Measurements from ENCODE around the gene POMGNT1. TPM values are rescaled to one million over a fixed set of nuclear protein-coding genes. Genes with fewer than 3 reads are reported as not detected.

The POMGNT1 gene
- total RNA-seq, 1 experiment from 2014 or later, result 90.4 TPM

DNA sequence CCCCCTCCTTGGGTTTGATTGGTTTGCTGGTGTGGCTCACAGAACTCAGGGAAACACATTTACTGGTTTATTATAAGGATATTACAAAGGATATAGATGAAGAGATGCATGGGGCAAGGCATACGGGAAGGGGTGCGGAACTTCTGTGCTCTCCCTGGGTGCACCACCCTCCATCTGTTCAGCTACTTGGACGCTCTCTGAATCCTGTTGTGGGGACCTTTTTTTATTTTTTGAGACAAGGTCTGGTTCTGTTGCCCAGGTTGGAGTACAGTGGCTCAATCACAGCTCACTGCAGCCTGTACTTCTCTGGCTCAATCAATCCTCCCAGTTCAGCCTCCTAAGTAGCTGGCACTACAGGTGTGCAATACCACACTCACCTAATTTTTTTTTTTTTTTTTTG, 12.3 kb upstream of the POMGNT1 start:
- no peak for DNase-seq (ENCODE audit: low read depth)

DNA sequence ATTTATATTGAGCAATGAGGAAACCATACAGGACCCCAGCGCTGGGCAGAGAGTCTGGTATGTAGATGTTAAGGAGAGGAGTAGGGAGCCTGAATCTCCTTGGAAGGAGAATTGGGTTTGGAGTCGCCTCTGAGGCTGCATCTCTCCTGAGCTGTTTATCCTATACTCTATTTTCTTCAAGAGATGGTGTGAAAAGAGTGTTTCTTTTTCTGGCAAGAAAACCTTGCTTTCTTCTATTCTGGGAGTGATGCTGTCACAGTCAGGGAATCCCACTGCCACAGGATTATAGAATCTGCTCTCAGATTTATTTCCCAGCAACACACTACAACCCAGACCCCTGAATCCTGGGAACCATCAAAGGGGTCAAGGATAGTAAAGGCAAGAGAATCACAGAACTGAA, 8.2 kb upstream of the POMGNT1 start:
- DNase-seq (ENCODE audit: low read depth), result no peak

DNA sequence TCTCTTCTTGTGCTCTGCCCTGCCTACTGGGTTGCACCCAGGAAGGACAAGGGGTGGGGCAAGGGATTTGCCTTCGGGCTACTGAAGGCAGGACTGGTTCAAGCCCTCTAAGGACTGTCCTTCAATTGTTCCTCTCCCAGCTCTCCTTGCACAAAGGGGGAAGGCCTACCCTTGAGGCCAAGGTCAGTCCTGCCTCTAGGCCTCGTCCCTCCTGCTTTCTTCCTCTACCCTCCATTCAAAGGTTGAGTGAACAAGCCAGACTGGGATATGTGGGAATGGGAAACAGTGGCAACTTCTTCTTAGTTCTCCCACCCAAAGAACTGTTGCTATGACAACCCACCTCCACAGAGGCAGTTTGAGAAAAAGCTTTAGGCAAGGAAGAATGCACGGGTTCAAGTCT, 7.6 kb upstream of the POMGNT1 start:
- no peak for DNase-seq (ENCODE audit: low read depth)

DNA sequence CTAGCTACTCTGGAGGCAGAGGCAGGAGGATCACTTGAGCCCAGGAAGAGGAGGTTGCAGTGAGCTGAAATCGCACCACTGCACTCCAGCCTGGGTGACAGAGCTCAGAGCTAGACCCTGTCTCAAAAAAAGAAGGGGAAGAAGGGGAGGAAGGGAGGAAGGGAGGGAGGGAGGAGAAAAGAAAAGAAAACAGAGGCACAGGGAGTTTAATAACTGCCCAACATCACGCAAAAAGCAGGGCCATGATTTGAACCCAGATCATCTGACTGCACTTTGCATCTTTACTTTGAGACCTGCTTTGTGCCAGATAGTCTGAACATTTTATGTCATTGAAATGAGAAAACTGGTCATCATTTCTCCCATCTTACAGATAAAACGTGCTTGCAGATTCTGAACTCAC, 6.9 kb upstream of the POMGNT1 start:
- no peak for DNase-seq (ENCODE audit: low read depth)

DNA sequence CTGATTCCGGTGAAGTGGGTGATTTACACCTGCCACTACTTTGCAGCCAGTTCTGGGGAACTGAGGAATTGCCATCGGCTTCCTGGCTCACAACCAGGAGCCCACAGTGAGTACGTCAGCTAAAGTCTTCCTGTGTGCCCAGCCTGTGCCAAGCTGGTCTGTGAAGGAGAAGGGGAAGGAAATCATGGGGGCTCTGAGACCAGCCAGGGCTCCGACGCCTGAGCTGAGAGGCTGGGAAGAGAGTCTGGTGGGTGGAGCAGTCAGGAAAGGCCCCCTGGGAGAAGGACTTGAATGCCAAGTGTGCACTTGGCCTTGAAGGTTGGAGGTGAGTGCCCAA, 6.1 kb upstream of the POMGNT1 start:
- no peak for DNase-seq (ENCODE audit: low read depth)

DNA sequence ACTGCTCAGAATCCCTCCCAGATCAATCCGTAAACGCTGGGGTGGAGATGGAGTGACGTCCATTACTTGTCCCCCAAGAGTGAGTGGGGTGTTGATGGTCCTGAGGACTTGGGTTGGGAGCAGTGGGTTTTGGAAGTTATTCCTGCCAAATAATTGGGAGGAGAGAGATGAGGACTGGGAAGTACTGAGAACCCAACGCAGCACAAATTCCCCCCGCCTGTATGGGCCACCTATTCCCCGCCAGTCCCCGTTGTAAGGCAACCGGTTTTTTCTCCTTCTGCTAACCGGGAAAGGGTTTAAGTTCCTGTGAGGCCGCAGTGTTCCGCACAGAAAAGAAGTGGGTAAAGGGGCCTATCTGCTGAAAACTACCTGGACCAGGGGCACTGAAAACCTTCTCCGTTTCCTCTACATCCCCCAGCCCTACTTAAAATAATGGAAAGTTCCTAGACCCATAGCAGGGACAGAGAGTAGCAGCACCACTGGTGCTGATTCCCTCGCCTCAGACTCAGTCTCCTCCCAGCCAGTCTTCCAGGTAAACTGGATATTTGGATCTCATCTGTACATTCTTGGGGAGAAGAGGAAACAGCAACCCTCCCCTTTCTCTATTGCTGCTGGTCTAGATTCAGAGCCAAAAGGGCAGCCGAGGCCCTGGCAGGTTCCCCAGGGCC, 5.6 kb upstream of the POMGNT1 start:
- no peak for DNase-seq (ENCODE audit: low read depth)

DNA sequence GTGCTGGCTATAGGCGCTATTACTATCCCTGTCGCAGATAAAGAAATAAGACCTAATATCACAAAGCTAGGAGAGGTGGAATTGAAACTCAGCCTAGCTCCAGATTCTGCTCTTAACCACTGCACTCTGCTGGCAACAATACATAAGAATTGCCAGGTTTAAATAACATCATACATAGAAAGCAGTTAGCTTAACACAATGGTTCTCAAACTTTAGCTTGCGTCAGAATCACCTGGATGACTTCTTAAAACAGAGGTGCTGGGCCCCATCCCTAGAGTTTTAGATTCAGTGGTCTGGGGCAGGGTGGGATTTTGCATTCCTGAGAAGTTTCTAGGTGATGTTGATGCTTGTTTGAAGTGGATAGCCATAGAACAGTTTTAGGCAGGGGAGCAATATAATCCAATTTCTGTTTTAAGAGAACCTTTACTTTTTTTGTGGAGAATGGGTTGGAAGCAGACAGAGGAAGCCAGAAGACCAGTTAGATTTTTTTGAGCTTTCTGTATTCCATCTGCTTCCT, 1.1 kb upstream of the POMGNT1 start:
- no peak for DNase-seq (ENCODE audit: low read depth)

DNA sequence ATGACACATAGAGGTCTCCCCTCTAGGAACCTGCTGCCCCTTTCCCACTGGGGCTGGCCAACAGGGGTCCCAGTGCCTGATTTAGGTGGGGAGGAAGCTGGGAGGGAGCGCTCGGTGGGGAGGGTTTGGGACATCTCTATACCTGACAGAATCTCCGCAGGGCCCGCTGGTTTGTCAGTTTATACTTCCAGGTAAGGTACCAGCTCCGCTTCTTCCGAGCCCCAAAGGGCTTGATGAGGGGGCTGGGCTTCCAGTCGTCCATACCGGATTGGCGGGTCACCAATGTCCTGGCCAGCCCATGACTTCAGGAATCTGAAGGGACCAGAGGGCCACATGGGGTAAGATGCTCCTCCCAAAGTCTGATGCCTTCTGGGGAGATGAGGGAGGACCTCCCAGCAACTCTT, 672 bp downstream of the POMGNT1 start:
- no peak for DNase-seq (ENCODE audit: low read depth)

DNA sequence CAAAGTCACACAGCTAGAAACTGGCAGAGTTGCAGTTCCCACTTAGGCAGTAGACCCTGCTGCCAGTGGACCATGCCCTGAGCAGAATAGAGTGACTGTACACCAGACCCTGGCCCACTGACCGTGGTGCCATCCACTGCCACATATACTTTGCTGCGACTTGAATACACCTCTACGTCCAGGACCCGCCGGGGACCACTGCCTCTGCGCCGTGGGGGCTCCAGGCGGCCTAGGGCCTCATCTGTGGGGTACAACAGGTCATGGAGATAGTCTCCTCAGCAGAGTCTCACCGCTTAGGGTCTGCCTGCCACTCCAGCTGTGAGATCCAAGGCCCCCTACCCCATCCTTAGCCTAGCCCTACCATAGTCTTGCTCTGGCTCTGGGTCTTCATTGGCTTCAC, 1.6 kb downstream of the POMGNT1 start:
- no peak for DNase-seq (ENCODE audit: low read depth)

DNA sequence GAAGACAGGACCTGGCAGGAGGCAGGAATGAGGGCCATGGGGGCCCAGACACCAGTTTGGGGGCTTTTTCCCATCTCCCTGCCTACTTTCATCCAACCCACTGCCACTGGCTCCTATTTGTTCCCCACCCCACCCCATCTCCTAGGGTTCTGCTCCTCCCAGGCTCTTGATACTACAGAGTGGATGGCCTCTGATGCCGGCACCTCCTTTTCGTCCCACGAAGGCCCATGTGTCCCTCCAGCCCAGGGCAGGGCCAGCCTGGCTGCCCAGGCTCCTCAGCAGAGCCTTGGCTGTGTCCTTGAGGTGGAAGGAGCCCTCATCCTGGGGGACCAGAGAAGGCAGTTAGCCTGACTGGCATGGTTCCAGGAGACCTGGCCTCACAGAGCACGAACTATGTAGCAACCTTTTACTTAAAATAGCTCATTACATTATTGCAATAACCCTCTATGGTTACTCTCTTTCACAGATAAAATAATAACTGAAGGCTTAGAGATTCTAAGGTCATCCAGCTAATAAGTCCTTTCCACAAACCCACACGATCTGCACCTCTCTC, 3.5 kb downstream of the POMGNT1 start:
- DNase-seq (ENCODE audit: low read depth), result no peak

DNA sequence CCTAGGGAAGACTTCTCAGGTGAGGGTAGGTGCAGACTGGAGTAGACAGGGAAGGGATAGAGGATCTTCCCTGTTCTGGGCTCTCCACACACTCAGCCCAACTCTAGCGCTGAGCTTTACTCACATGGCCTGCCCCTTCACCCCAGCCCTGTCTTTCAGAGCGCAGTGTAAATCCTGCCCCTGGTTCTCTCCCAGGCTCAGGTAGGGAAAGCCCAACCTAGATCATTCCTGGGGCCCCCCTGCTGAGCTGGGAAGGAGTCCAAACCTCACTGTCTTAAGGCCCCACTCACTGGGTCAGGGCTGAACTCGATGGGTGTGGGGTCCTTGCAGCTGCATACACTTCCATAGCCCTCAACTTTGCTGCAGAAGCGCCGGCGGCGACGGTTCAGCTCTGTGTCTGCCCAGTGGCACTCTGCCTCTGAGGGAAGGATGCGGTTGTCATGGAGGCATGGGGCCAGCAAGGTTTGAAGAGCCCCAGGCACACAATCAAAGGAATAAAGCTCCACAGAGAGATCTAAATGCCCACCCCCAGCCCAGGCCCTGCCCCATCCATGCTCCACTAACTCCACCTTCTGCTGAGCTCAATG, 4.2 kb downstream of the POMGNT1 start:
- peak; percentile 61 for DNase-seq (ENCODE audit: low read depth)

DNA sequence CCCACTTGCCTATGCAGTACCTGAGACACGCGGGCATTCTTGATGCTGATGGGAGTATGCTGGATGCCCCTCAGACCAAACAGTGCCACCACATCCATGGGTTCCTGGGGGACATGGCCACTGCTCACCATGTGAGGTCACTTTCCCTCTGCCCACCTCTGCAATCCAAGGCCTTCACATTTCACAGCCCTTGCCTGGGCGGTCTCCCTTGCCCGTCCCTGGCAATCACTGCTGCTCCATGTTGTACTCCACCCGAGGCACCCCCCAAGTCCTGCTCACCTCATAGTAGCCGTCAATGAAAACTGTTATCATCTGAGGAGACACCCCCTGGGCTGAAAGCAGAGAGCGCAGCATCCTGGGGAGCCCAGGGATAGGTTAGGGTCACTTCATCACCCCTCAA, 4.9 kb downstream of the POMGNT1 start:
- no peak for DNase-seq (ENCODE audit: low read depth)

DNA sequence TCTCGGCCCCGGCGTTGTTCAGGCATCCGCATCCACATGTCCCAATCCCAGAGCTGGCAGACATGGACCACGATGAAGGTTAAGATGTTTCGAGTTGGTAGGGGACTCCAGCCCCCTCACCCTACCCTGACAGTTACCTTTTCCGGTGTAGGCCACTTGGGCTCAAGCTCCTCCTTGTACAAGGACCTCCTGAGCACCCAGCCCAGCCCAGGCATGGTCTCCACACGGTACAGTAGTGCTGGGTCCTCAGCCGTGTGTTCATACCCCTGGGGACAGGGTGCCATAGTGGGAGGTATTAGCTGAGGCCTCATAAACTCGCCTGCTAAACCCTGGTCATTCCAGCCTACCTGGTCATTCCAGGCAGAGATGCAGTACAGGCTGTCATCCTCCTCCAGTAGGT, 6.1 kb downstream of the POMGNT1 start:
- DNase-seq (ENCODE audit: low read depth), result no peak

DNA sequence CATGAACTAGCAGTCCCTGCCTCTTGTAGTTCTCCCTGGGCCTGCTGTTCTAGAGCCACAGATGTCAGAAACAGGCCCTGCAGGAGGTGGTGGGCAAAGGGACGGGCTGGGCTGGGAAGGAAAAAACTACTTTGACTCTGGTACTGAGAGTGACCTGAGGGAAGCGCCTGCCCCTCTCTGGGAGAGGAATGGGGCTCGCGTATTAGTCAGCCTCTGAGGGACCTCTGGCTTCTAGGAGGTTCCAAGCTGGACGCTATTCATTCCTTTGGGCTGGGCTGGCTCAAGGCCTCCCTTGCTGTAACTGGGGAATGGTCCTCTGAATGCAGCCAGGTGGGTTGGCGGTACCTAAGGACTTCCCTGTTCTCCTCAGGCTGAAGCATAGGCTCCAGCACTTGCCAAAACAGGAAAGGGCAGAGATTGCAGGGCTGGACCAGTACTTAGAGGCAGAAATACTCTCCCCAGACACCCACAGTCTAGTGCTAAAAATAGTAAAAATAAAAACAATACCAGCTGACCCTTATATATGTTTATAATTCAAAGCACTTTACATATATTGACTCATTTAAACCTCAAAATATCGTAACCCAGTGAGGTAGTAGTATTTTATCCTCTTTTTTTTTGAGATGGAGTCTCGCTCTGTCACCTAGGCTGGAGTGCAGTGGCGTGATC, 7.1 kb downstream of the POMGNT1 start:
- DNase-seq (ENCODE audit: low read depth), result no peak

DNA sequence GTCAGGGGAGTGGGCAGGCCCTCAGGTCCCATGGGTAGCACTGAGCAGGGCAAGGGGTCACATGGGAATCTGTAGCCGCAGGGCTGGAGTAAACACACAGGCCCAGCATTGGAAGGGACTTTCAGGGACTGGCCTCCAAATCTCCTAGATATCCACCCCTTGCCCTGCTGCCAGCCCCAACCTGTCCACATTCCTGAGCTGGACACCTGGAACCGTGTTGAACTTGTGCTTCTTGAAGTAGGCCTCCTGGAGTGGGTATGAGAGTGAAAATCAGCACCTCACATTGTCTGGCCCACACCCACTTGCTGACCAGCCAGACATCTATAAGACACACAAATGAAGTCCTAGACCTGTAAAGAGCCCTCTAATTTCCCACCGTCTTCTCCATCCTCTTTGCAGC, 7.7 kb downstream of the POMGNT1 start:
- DNase-seq (ENCODE audit: low read depth), result no peak

DNA sequence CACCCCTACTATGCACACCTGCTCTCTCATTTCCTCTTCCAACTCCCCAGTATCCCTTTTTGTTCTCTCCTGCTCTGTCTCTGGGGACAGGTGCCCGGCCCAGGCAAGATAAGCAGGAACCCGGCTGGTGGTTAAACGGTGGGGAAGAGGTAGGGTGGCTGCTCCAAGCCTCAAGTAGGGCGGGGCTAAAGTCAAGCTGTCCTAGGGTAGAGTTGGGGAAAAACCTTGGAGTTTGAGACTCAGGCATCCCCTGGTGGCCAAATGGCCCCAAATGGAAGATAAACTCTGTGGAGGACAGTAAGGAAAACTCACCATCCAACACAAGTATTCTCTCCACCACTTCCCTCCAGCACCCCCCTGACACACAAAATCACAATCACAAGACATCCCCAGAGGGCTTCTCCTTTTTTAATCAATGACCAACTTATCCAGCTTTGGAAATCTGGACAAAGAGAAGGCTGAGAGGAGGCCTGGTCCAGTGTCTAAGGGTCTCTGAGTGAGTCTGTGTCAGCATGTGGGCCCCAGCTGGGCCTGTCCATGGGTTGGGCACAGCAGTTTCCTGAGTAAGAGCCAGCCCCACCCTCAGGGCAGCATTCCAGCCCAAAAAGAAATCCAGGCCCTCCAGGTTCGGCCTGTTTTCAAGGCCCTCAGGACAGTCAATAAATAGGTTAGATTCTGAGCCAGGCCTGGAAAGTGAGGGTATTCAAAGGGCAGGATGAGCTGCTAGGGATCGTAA, 9.8 kb downstream of the POMGNT1 start:
- no peak for DNase-seq (ENCODE audit: low read depth)

DNA sequence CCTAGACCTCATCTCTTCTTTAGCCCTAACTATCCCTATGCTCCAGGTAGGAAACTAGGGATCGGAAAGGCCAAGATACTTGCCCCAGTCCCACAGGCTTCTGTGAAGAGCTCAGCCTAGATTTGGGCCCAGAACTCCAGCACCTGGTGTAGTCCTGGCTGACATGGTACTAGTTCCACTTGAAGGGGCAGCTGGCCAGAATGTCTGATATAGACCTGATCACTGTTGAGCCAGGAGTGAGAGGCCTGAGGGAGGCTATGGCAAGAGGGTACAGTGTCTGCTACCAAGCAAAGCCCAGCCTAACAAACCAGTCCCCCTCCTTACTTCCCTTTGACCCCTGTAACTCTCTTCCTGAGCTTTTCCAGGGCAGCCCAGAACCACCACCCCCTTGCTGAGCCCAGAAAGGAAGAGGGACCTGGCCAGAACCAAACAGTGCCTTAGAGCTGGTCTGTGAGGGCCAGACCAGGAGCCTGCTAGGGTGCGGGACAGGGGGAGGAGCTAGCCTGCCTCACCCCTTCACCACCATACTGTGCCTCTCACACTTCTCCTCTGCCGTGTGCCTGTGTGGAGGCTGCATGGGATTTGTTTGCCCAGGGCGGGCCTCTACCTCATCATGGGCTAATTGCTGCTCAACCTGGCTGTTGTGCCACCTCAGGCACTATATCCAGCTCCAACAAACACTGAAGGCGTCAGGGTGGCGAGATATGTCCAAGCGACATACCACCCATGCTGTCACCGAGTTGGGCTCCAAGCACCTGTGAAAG, 10.9 kb downstream of the POMGNT1 start:
- DNase-seq (ENCODE audit: low read depth), result no peak

DNA sequence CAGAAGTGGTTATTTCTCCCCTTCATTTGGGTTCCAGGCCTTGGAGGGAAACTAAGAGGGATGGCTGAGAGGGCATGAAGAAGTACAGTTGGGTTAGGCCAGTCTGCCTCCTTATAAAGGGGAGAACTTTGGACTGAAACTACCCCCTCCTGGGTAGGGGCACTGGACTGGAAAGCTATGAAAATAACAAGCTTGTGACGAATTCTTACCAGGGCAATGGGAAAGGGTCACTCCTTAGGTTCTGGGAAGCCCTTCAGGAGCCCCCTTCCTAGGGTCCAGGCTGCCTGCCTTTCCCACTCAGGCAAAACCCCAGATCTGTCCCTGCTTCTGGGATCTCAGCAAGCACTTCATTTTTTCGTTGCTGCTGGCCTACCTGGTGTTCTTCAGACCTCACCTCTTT, 12.2 kb downstream of the POMGNT1 start:
- DNase-seq (ENCODE audit: low read depth), result no peak

DNA sequence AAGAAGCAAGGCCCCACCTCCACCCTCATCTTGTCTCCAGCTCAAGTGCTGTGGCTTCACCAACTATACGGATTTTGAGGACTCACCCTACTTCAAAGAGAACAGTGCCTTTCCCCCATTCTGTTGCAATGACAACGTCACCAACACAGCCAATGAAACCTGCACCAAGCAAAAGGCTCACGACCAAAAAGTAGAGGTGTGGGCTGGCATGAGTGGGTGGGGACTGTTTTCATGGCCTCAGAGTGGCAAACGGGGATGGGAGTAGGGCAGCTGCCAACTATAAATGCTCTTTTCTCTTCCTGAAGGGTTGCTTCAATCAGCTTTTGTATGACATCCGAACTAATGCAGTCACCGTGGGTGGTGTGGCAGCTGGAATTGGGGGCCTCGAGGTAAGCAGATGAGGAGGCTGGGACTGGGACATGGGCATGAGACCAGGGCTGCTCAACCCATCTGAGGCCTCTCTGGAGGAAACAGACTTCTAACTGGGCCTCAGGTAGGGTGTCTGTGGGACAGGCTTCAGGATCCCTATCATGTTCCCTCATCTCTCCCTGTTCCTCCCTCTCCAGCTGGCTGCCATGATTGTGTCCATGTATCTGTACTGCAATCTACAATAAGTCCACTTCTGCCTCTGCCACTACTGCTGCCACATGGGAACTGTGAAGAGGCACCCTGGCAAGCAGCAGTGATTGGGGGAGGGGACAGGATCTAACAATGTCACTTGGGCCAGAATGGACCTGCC, 13.1 kb downstream of the POMGNT1 start:
- DNase-seq (ENCODE audit: low read depth), result no peak

DNA sequence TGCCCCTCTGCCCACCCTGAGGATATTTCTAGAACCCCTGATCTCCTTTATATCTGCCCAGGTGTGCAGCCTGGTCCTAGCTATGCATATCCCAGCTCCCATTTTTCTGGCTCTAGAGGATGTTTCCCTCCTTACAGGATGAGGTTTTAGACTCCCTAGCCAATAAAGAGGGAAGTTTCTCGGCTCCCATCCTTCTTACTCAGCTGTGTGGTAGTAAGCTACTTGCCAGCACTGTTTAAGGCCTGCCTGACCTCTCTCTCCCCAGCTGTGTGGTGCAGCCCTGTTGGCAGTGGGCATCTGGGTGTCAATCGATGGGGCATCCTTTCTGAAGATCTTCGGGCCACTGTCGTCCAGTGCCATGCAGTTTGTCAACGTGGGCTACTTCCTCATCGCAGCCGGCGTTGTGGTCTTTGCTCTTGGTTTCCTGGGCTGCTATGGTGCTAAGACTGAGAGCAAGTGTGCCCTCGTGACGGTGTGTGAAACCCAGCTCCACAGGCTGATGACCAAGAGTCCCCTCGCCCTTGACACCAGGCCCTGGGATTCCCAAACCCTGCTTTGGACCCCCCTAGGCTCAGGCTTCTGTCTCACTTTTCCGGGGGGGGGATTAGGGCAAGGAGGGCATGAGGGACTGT, 14.2 kb downstream of the POMGNT1 start:
- peak; percentile 53 for DNase-seq (ENCODE audit: low read depth)
